ENCODE results near the gene EXOC3L4. TPM values are rescaled to one million over a fixed set of nuclear protein-coding genes. Genes with fewer than 3 reads are reported as not detected.

The EXOC3L4 gene
- total and polyA plus RNA-seq, 2 of the 8 experiments (the other 6 are each of a cell fraction or from before 2014, with no cell fraction given): 0.45 to 0.57 TPM

- H4K8ac ChIP-seq (ENCODE audit: extremely low read depth, insufficient read depth, low read length): peak overlapping the region; percentile 58
- DNase-seq (ENCODE audit: low read depth in 1 of 2, low spot score in 2 of 2) (peak in 1 of 2 experiments; percentile 72), FAIRE-seq (no peak)
- H3K9ac ChIP-seq (replicated peaks in 1 of 4; ENCODE audit: extremely low read depth in 1 of 4, low read depth in 3 of 4, low read length in 3 of 4): no peak overlapping the region
- no peak overlapping the region for H3K56ac ChIP-seq (replicated peaks; ENCODE audit: insufficient read length, low read depth, low read length)
- peak overlapping the region; percentile 78 for H3K18ac ChIP-seq (ENCODE audit: extremely low read depth, low read length)
- no peak overlapping the region for H4K5ac ChIP-seq (ENCODE audit: insufficient read length, low read depth, low read length)
- H3K4ac ChIP-seq (replicated peaks; ENCODE audit: insufficient read length, low read depth, low read length): no peak overlapping the region
- no peak overlapping the region for H3K23ac ChIP-seq (ENCODE audit: insufficient read length)
- no peak overlapping the region for H2AK5ac ChIP-seq (ENCODE audit: low read depth, low read length)
- H2BK20ac ChIP-seq (ENCODE audit: low read length): 0 out of 2 replicates have a peak overlapping the region, but pooled peaks have one; percentile 48
- H3K79me2 ChIP-seq (ENCODE audit: control insufficient read depth in 1 of 2, insufficient read depth in 2 of 2, low read length in 2 of 2): no peaks in the 10 kb centered on the region
- H2BK5ac ChIP-seq (ENCODE audit: low read depth, low read length): 0 out of 2 replicates have a peak overlapping the region, but pooled peaks have one; percentile 16
- H3K4me3 ChIP-seq (ENCODE audit: extremely low read depth in 1 of 4, insufficient read depth in 2 of 4, low read depth in 3 of 4, low read length in 4 of 4): peak overlapping the region; percentile 39 to 66 (median 42)
- peaks cover 0 to 23% (median 11%) of the 10 kb centered on the region in 4 experiments; a peak in 6 of 7 replicates for H3K27me3 ChIP-seq (replicated peaks in 1 of 4; ENCODE audit: control insufficient read depth in 3 of 4, extremely low read depth in 1 of 4, insufficient read depth in 3 of 4, low read length in 3 of 4)
- H2BK12ac ChIP-seq (ENCODE audit: low read depth, low read length): no peak overlapping the region
- H4K20me1 ChIP-seq (replicated peaks in 1 of 2; ENCODE audit: control insufficient read depth in 1 of 2, insufficient read depth in 2 of 2, low read length in 2 of 2): peaks cover 0 to 2% of the 10 kb centered on the region in 2 experiments
- TF ChIP-seq SUZ12 (IDR thresholded peaks at IDR 0.05; ENCODE audit: low read length): peak; percentile 28; the same call in 1 of the 2 replicates
- TF ChIP-seq FOSL1 (IDR thresholded peaks at IDR 0.05; ENCODE audit: insufficient read depth, low read depth, low read length): no peak
- peak overlapping the region; percentile 82 to 86 for H3K4me2 ChIP-seq (ENCODE audit: insufficient read depth in 1 of 2, low read depth in 2 of 2, low read length in 2 of 2)
- CTCF ChIA-PET (ENCODE audit: partially characterized antibody): interaction anchor here (0.5 to 10.5 kb wide), 16 partner anchors 10 to 429 kb away, joined by 3 to 147 read pairs (median 4); partner anchors contain the start of gene TNFAIP2
- H3K9me3 ChIP-seq (ENCODE audit: insufficient read depth in 2 of 2, low read depth in 1 of 2, low read length in 1 of 2): no peaks in the 10 kb centered on the region
- peaks cover 0 to 11% (median 6%) of the 10 kb centered on the region in 4 experiments; a peak in 6 of 7 replicates for H3K4me1 ChIP-seq (replicated peaks in 1 of 4; ENCODE audit: control insufficient read depth in 3 of 4, insufficient read depth in 4 of 4, low read length in 3 of 4)
- POLR2A ChIA-PET (ENCODE audit: partially characterized antibody): interaction anchor here (0.8 to 4.6 kb wide), 6 partner anchors 11 to 148 kb away, joined by 3 to 26 read pairs (median 6); partner anchors contain the start of gene TNFAIP2
- no peak overlapping the region for H4K91ac ChIP-seq (replicated peaks; ENCODE audit: insufficient read length, low read length)
- H2BK120ac ChIP-seq (replicated peaks; ENCODE audit: low read depth, low read length): no peak overlapping the region
- H3K14ac ChIP-seq (ENCODE audit: insufficient read length): no peak overlapping the region
- no peak overlapping the region for H2BK15ac ChIP-seq (ENCODE audit: low read length)
- no peak overlapping the region; the same call in 1 of the 2 replicates for H2AFZ ChIP-seq (ENCODE audit: low read length)
- peaks cover 10% of the 10 kb centered on the region; the same call in 1 of the 2 replicates for H3K23me2 ChIP-seq (ENCODE audit: low read depth, low read length)
- H3K79me1 ChIP-seq (ENCODE audit: low read depth, low read length): no peaks in the 10 kb centered on the region
- WGBS, 2 experiments (ENCODE audit: extremely low coverage in 1 of 2, insufficient coverage in 1 of 2, insufficient read length in 1 of 2, insufficient replicate concordance in 2 of 2, low coverage in 1 of 2, low lambda C conversion rate in 2 of 2, missing lambda C conversion rate in 1 of 2): 25% methylated on average over 21 of the region's 29 CpGs; no CpG with 5 or more reads in 1 of the 2 experiments
- H3K36me3 ChIP-seq (ENCODE audit: control insufficient read depth in 2 of 4, insufficient read depth in 4 of 4, low read length in 3 of 4): no peaks in the 10 kb centered on the region
- H3K27ac ChIP-seq (ENCODE audit: low read depth, low read length): no peak overlapping the region
Measured at GRCh38 chr14:103139132-103140025, 44.9 kb downstream of the EXOC3L4 start.

Measured in H1 (cell line).